NOMO-1 (cell line): Measurements from ENCODE around the gene ALDH8A1.

Experiments
- DNase-seq, 2 experiments: peaks; one replicate each; lab custom pipeline; 2025; ENCODE audit not compliant: unreplicated experiment in 2 of 2; lab: John Stamatoyannopoulos, UW

Gene ALDH8A1

GRCh38 chr6:134951494-134952263 lies 1.8 kb upstream of the ALDH8A1 start:
- no peak for DNase-seq

GRCh38 chr6:134950482-134950881 lies 581 bp upstream of the ALDH8A1 start:
- DNase-seq, result no peak

- no peak for DNase-seq
Observed at GRCh38 chr6:134948691-134949090, 1.2 kb downstream of the ALDH8A1 start.

GRCh38 chr6:134948142-134948541 lies 1.8 kb downstream of the ALDH8A1 start:
- no peak for DNase-seq

GRCh38 chr6:134945045-134945444 lies 4.9 kb downstream of the ALDH8A1 start:
- DNase-seq, result no peak

- no peak for DNase-seq
Observed at GRCh38 chr6:134943522-134944111, 6.3 kb downstream of the ALDH8A1 start.

- no peak for DNase-seq
Observed at GRCh38 chr6:134938896-134939295, 11.0 kb downstream of the ALDH8A1 start.

- no peak for DNase-seq
Observed at GRCh38 chr6:134937426-134937825, 12.5 kb downstream of the ALDH8A1 start.

GRCh38 chr6:134936931-134937330 lies 13.0 kb downstream of the ALDH8A1 start:
- no peak for DNase-seq

GRCh38 chr6:134936476-134936875 lies 13.4 kb downstream of the ALDH8A1 start:
- no peak for DNase-seq

- no peak for DNase-seq
Observed at GRCh38 chr6:134934793-134935485, 15.0 kb downstream of the ALDH8A1 start.

GRCh38 chr6:134932535-134933470 lies 17.1 kb downstream of the ALDH8A1 start:
- DNase-seq, result no peak

- DNase-seq, result no peak
Observed at GRCh38 chr6:134932098-134932497, 17.8 kb downstream of the ALDH8A1 start.

GRCh38 chr6:134930463-134930862 lies 19.4 kb downstream of the ALDH8A1 start:
- DNase-seq, result no peak

- no peak for DNase-seq
Observed at GRCh38 chr6:134928151-134928900, 21.6 kb downstream of the ALDH8A1 start.

GRCh38 chr6:134925800-134926199 lies 24.1 kb downstream of the ALDH8A1 start:
- no peak for DNase-seq

- no peak for DNase-seq
Observed at GRCh38 chr6:134921721-134922261, 28.1 kb downstream of the ALDH8A1 start.

- DNase-seq, result no peak
Observed at GRCh38 chr6:134921276-134921675, 28.6 kb downstream of the ALDH8A1 start.

- DNase-seq, result no peak
Observed at GRCh38 chr6:134920422-134920821, 29.5 kb downstream of the ALDH8A1 start.
